NCI-H524 treated with DMSO at 0.1 percent for 48 hours (cell line): ENCODE results near the gene CRISPLD2.

Experiments used
- DNase-seq: peaks from one replicate; lab custom pipeline; 2025; lab: John Stamatoyannopoulos, UW

Gene CRISPLD2

DNA sequence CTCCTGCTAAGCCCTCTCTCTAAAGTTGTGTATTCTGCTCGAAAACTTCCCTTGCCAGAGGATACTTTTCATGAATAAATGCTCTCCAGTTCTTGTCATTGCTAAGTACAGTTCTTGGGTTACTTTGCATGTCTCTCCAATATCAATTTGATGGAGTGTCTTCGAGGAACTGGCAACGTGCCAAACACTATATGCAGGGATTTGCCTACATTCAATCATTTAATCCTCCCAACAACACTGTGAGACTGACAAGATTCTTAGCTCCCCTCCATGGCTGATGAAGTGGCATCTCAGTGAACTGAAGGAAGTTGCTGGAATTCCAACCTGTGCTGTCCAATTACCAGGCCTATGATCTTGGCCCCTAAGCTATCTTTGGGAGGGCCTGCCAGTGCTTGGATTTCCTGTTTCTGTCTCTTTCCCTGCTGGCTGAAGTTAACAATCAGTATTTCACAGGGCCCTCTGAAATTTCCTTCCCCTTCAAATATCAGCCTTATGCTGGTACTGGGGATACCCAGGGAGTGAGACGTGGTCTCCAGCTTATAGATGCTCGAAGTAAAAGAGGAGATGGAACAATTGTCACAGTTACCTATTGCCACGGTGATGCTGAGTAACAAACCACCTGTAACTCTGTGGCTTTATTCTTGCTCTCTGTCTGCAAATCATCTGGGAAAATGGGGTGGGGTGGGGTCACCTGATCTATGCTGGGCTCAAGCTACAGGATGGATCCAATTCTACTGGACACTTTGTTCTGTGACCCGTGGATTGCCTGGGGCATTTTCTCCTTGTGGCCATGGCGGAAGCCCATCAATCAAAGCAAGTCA, 19.4 kb upstream of the CRISPLD2 start:
- no peak for DNase-seq

DNA sequence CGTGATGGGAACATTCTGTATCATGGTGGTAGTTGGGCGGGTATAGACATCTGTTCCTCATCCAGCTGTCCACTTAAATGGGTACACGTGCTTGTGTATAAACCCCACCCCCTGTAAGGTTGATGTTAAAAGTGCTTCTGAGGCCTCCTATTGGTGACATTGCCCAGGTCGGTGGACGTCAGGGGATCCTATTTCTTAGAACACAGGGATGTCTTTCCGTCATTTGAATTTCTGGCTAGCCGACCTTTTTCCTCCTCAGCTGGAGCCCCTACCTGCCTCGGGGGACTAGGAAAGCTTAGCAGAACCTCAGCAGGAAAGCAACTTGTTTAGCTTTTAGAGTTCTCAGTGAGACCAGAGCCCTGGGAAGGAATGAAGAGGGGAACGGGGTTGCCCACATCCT, 16.6 kb upstream of the CRISPLD2 start:
- DNase-seq: no peak

DNA sequence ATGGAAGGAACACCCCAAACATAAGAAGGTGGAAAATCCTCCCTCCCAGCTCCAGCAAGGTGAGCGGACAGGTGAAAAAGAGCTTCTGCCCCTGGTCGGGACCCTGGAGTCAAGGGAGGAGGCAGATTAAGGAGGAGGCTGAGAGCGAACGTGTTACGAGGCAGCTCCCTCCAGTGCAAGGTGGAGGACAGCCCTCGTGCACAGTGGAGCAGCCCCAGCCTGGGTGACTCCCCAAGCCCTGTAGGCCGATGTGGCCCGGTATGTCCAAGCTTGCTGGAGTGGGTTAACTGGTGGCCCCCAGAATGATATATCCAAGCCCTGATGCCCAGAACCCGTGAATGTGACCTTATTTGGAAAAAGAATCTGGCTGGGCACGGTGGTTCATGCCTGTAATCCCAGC, 15.5 kb upstream of the CRISPLD2 start:
- DNase-seq: no peak

DNA sequence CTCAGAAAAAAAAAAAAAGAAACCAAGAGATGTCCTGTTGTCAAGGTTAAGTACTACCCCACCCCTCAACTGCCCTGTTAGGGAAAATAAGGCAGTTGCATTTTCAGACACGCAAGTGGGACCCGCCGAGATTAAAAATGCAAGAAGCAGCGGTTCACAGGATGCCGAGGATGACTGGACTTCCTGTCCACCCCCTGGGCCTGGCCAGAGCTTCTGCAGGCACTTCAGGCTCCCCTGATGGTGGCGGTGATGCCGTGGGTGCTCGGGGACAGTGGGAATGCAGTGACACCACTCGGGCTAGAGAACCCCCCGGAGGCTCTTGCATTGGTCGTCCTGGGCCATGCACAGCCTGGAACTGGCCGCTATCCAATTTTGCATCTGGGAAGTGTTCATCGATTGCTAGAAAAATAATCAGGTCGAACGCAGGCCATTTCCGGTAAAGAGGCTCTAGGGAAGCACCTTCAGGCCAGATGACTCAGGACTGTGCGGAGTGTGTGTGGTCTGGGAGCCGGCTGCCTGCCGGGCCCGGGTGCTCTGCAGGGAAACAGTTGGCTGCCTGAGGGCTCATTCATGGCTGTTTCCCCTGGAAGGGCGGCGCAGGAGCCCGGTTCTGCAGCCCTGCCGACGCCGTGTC, 13.4 kb upstream of the CRISPLD2 start:
- no peak for DNase-seq

DNA sequence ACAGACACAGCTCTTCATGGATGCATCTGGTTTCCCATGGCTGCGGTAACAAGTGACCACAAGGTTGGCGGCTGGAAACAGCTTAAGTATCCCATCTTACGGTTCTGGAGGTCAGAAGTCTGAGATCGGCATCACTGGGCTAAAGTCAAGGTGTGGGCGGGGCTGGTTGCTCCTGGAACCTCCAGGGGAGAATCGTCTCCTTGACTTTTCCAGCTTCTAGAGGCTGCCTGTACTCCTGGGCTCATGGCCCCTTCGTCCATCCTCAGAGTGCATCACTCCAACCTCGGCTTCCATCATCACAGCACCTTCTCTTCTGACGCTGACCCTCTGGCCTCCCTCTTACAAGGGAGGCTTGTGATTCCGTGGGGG, 12.9 kb upstream of the CRISPLD2 start:
- DNase-seq: no peak

DNA sequence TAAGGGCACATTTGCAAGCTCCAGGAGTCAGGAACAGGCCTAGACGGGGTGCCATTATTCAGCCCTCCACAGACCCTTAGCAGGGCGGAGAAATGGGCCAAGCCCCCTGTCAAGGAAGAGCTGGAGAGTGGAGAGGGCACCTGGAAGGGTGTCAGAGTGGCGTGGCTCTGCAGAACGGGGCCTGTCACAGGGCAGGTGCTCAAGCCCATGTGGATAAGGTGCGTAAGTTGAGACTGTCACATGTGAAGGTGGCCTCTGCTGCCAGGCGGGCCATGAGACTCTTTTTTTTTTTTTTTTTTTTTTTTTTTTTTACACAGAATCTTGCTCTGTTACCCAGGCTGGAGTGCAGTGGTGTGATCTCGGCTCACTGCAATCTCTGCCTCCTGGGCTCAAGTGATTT, 12.0 kb upstream of the CRISPLD2 start:
- no peak for DNase-seq

DNA sequence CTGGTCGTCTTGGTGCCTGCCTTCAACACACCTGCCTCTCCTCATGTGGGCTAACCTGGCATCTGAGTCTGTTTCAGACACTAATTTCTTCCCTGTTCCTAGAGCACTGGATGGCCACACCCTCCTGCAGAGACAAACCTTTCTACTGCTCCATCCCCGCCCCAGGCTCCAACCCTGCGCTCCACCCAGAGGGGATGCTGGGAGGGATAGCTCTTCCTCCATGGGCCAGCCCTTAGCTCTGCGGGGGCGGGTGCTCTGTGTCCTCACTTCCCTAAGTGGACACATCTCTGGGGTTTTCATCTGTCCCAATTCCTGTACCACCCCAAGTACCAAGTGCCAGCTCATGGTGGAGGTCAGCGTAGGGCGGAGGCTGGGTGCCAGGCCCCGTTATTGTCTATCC, 11.0 kb upstream of the CRISPLD2 start:
- DNase-seq: no peak

DNA sequence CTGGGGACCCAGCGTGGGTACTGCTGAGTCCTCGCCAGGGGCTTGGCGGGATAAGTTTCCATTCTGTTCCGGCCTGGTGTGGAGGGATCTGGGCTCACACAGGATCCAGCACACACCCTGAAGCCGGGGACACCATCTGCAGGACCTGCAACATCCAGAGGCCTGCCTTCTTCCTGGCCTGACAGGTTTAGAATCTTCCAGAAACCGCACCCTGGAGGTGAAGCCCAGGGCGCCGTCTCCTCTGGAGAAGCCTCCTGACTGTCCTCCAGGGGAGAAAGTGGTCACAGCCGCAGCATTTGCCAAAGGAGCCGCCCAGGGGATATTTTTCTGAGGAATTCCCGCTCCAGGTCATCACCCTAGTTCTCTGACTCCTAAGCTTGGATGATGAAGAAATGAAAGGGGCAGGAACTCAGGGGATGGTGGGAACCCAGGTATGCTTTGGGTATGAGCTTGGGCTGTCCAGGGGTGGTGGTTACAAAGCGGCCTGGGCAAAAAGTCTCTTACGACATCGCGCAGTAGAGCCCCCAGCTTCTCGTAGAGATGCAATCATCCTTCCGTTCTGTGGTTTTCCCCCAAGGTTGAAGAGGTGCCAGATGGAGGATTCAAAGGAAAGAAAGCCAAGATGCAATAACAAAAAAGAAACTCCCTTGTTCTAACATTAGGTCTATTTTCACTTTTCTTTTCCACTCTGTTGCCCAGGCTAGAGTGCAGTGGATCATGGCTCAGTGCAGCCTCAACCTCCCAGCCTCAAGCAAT, 9.1 kb upstream of the CRISPLD2 start:
- DNase-seq: no peak

DNA sequence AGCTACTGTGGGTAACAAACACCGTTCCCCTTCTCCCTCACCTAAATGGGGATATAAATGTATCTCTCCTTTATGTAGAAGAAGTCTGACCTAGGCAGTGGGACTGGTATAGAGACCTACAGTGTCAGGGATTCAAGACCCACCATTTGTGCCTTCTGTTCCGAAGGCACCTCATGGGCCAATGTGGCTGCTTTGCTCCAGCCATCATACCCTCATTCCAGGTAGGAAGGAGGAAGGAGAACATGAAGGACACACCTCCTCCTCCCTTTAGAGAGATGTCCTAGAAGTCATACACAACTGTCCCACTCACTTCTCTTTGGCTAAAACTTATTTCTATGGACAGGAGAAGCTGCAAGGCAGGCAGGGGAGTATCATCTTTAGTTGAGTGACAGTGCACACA, 8.3 kb upstream of the CRISPLD2 start:
- no peak for DNase-seq

DNA sequence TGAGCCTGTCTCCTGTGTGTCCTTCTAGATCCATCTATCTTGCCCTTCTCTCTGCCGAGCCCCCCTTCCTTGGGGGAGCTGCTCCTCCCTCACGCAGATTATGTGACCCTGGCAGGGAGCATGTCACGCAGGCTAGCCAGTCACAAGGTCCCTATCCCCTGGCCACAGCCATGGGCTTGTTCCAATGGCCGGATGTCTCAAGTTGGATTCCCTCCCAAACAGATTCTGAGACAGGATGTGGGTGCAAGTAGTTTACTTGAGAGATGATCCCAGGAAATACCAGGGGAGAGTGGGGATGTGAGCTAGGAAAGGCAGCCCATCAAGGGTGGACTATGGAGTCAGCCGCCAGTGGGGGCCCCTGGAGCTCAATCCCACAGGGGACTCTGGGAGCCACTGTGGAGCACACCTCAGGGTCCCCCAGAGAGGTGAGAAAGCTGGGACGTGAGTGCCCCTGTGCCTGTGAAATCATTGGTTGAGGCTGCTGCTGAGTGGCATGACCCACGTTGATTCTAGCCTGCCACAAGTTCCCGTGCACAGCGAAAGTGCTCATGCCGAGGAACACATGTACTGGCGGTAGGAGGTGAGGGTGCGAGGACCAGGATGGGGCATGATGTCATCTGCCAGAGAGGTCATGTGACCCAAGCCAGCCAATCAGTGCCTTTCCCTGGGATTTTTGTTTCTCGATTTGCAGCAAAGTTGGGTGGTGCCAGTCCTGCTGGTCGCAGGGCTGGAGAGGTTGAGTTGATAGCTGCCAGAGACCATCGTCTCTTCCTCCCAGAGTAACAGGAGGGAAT, 6.4 kb upstream of the CRISPLD2 start:
- no peak for DNase-seq

DNA sequence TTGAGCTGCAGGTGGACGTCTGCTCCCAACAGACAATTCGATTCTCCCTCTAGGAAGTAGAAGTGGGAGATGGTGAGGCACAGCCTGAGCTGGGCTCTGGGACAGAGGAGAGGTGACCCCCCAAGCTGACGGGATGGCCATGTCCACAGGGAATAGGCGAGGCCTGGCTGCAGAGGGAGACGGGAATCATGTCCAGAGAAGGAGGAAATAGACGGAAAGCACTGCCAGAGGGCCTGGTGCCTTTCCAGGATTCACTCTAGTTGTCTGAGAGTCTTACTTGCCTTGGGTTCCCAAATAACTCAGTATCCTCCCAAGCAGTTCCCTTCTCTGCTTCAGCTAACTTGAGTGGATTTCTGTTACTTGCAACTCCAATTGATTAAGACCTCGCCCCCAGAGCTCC, 4.3 kb upstream of the CRISPLD2 start:
- DNase-seq: no peak

DNA sequence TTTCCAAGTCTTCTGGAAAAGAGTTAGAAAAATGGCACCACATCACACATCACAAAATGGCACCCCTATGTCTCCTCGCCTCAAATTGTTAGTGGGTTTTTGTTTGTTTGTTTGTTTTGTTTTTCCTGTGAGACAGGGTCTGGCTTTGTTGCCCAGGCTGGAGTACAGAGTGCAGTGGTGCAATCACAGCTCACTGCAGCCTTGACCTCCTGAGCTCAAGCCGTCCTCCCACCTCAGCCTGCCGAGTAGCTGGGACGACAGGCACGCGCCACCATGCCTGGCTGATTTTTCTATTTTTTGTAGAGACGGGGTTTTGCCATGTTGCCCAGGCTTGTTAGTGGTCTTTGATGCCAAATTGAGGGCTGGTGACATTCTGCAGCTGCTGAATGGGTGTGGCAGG, 3.8 kb upstream of the CRISPLD2 start:
- no peak for DNase-seq

DNA sequence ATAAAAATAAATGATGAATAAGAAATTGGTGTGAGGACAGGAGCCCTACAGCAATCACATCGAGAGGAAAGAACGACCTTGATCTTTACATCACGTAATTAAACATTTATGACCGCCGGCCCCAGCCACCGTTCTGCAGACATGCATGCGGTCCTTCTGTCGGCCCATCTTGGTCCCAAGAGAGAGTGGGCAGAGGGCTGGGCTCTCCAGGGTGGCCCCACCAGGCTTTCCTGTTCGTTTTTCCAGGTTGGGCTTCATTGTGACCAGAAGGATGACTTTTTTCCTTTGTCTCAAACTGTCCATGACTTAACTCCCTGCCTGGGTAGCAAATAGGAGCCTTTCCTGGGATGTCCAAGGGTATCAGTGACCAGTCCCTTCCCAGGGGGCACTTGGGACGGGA, 3.3 kb upstream of the CRISPLD2 start:
- DNase-seq: no peak

DNA sequence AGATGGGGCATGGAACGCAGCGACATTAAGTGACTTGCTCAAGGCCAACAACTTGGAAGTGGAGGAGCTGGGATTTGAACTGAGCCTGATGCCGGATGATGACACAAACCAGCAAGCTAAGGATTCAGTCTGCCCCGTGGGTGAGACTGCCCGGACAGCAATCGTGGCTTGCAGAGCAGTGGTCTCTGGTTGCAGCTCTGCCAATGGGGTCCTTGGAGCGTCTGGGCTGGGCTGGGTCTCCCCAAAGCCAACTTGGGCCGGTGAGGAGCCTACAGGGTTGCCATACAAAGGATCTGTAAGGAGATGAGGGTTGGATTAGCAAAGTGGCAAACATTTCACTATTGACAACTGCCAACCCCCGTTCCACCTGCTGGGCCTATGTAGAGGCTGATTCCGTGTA, 2.6 kb upstream of the CRISPLD2 start:
- DNase-seq: no peak

DNA sequence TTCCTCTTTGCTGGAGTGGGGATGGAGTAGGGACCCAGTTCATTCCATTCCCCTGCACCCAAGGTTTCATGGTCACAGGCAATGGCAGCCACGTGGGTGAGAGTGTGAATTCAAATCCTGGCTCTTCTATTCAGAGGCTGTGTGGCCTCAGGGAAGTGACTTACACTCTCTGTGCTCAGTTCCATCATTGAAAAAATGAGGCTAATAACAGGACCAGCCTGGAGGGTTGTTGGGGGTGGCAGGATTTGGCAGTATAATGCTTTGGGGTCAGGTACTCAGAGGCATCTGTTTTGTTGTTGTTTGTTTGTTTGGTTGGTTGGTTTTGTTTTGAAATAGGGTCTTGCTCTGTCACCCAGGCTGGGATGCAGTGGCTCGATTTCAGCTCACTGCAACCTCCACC, 2.2 kb upstream of the CRISPLD2 start:
- DNase-seq: no peak

DNA sequence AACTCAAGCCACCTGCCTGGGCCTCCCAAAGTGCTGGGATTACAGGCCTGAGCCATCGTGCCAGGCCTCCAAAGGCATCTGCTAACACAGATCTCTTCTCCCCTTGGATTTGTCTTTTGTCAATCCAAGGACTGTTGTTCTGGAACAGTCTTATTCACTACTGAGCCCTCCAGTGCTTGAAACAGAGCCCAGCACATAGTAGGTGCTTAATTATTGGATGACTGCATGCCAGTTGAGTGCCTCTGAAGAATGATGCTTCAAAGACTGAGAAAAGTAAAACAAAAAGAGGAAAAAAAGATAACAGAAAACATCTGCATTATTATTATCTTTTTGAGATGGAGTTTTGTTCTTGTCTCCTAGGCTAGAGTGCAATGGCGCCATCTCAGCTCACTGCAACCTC, 1.7 kb upstream of the CRISPLD2 start:
- no peak for DNase-seq

DNA sequence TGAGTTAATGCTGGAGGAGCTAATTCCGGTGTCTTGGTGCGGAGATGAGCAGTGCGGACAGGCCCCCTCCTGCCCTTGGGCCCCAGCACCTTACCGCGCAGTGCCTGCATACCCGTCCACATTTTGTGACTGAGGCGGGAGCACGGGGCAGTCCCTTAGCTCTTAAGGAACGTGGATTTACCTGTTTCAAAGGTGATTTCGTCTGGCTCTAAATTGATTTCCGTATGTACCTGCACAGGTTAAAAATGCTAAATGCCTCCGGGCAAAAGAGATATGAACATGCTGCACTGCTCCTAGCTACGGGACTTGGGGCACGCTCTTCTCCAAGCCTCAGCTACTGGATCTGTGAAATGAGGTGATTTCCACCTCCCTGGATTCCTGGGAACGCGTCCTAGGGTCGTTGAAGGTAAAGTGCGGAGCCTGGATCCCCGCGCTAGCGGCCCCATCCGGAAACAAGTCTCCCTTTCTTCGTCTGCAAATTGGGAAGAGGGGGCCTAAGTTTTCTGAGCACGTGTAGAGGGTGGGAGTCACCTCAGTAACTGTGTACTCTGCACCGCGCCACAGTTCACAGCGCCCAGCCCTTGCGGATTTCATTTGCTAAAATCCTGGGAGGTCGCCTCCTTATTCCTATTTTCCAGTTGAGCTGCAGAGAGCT, 669 bp upstream of the CRISPLD2 start:
- DNase-seq: no peak

DNA sequence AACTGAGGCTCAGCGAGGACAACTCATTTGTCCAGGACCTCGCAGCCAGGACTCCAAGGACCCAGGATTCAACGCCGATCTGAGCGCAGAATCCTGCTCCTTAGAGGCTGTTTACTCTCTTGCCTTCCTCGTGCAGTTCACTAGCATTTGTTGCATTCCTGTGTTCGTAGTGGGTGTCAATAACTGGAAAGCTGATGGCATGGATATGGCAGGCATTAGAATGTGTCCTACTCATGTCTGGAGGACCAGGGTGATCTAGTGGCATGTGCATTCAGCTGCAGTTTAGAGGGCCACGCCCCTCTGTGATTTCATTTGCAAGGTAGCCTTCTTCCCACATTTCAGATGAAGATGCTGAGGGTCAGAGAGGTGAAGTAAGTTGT, 510 bp downstream of the CRISPLD2 start:
- DNase-seq: no peak

DNA sequence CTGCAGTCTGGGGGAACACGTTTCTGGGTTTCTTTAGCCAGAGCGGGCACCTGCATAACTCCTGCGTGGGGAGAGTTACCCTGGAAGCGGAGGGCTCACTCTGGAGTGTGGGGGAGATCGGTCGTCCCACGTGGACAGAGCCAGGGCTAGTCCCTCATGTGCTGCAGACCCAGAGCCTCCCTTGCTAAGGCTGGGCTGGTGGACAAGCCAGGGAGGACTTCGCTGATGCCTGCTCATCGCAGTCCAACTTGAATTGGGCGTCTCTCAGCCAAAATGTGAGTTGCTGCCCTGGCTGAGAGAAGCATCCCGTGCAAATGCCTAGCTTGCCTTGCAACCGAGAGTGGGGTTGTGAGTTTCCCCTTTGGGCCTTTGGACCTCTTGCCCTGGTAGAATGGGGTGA, 986 bp downstream of the CRISPLD2 start:
- no peak for DNase-seq

DNA sequence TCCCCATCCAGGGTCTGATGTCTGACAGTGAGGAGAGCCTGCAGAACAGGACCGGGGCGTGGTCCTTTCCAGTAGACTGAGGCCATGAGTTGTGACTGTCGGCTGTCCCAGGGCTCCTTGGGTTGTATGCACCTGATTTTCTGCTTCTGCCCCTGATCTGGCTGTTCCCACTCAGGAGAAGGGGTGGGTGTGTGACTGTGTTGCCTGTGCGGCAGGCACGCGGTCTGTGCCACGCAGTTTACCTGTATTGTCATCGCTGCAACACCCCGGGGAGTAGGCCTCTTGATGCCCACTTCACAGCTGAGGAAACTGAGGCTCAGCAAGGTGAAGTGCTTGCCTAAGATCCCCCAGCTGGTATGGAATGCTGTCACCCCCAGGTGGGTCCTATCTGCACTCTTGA, 1.4 kb downstream of the CRISPLD2 start:
- DNase-seq: no peak

DNA sequence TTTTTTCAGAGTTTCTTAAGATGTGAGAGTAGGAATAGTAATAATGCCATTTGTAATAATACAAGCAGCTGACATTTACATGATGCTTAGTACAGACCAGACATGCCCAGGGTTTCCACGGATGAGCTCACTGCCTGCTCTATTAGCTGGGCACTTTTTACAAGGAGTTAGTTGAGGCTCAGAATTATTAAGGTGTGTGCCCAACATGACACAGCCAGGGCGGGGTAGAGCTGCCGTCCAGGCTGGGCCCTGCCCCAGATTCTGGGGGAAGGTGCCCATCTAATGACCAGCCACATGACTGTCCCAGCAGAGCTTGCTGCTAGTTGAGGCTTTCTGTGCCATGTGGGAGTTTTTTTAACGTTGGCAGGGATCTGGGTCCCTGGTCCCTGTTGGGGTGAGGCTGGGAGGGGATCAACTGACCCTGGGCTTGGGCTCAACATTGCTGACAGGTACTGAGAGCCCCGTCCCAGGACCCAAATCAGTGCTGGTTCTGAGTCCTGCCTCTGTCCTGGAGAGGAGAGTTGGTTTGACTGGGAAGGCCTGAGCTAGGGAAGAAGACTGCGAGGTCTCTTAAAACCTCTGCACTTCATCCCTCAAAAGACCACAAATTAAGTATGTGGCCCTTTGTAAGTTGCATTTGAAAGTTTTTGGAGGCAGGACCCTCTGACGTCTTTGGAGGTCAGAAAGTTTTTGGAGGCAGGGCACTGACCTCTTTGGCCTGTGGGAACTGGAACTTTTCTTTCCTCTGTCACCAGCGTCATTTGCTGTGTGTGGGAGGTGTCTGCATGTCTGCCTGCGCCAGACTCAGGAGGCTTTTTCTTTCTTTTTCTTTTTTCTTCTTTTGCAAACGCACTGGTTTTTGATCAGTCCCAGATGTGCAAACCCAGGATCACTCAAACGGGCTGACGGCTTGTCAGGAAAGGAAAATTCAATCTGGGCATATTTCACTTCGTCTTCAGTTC, 2.2 kb downstream of the CRISPLD2 start:
- DNase-seq: no peak
